Liver (tissue), 9 donors: Measurements from ENCODE around the gene KMT2A. TPM values are rescaled to one million over a fixed set of nuclear protein-coding genes. Genes with fewer than 3 reads are reported as not detected.

Source experiments
- DNase-seq: peaks from one replicate; pipeline ENCODE4 v3.0.0-alpha.2; 2017; ENCODE audit warnings: low spot score
- H3K27ac ChIP-seq, 2 donors: one replicate each; pipeline ENCODE4 v1.7.0; 2013; ENCODE audit warnings: inconsistent platforms in 2 of 2, low read length in 2 of 2, control low read depth in 1 of 2, low read depth in 1 of 2, mild to moderate bottlenecking in 1 of 2
- H3K27me3 ChIP-seq, 4 donors: one replicate each; pipeline versions ENCODE4 v1.6.1 to v1.7.0; 2013; ENCODE audit warnings: low read length in 3 of 4, inconsistent platforms in 1 of 4, mild to moderate bottlenecking in 1 of 4, moderate library complexity in 1 of 4; ENCODE audit not compliant: control insufficient read depth in 4 of 4, insufficient read depth in 4 of 4
- H3K36me3 ChIP-seq, 4 donors: one replicate each; pipeline versions ENCODE4 v1.6.1 to v1.7.0; 2013; ENCODE audit warnings: low read length in 3 of 4, mild to moderate bottlenecking in 3 of 4, low read depth in 1 of 4, moderate library complexity in 1 of 4; ENCODE audit not compliant: control insufficient read depth in 4 of 4, insufficient read depth in 3 of 4
- H3K4me1 ChIP-seq, 4 donors: one replicate each; pipeline versions ENCODE4 v1.6.1 to v1.7.0; 2013; ENCODE audit warnings: low read length in 3 of 4, mild to moderate bottlenecking in 3 of 4, moderate library complexity in 1 of 4; ENCODE audit not compliant: control insufficient read depth in 4 of 4, insufficient read depth in 4 of 4
- H3K4me3 ChIP-seq, 3 donors: one replicate each; pipeline versions ENCODE4 v1.6.1 to v1.7.0; 2013; ENCODE audit warnings: low read length in 3 of 3, control low read depth in 1 of 3, low read depth in 1 of 3, mild to moderate bottlenecking in 1 of 3
- H3K9ac ChIP-seq, 2 donors: one replicate each; pipeline ENCODE4 v1.7.0; 2013; ENCODE audit warnings: low read length in 2 of 2, mild to moderate bottlenecking in 2 of 2, moderate library complexity in 2 of 2, control low read depth in 1 of 2, low read depth in 1 of 2
- H3K9me3 ChIP-seq, 4 donors: one replicate each; pipeline versions ENCODE4 v1.6.1 to v1.7.0; 2013; ENCODE audit warnings: low read length in 3 of 4; ENCODE audit not compliant: control insufficient read depth in 4 of 4
- ATF3 ChIP-seq: IDR thresholded peaks from 2 replicates; pipeline ENCODE4 v1.6.1; 2016; ENCODE audit warnings: antibody characterized with exemption
- CTCF ChIP-seq: fragments of 150-350 bp; IDR thresholded peaks from 2 replicates; pipeline ENCODE4 v1.5.1; 2017; ENCODE audit warnings: improper control_type of control experiment, low read depth, low read length; ENCODE audit not compliant: missing input control
- EGR1 ChIP-seq, 2 donors: IDR thresholded peaks; 2 replicates each; pipeline ENCODE4 v1.6.1; 2016 to 2018; ENCODE audit warnings: antibody characterized with exemption in 2 of 2, low read depth in 2 of 2
- FOXA1 ChIP-seq: IDR thresholded peaks from 2 replicates; pipeline ENCODE4 v1.6.1; 2016; ENCODE audit warnings: antibody characterized with exemption
- FOXA2 ChIP-seq: IDR thresholded peaks from 2 replicates; pipeline ENCODE4 v1.6.1; 2016; ENCODE audit warnings: antibody characterized with exemption
- GABPA ChIP-seq, 2 donors: IDR thresholded peaks in 1 of 2; conservative IDR thresholded peaks in 1 of 2; 2 replicates each; pipeline ENCODE4 v1.6.1; 2016; ENCODE audit warnings: antibody characterized with exemption in 2 of 2, mild to moderate bottlenecking in 1 of 2, moderate library complexity in 1 of 2
- HNF4A ChIP-seq, 2 donors: conservative IDR thresholded peaks; 2 replicates each; pipeline ENCODE4 v1.6.1; 2016; ENCODE audit warnings: antibody characterized with exemption in 2 of 2, mild to moderate bottlenecking in 2 of 2
- JUND ChIP-seq, 2 donors: IDR thresholded peaks; 2 replicates each; pipeline ENCODE4 v1.6.1; 2016; ENCODE audit warnings: antibody characterized with exemption in 2 of 2
- MAX ChIP-seq: IDR thresholded peaks from 2 replicates; pipeline ENCODE4 v1.6.1; 2016; ENCODE audit warnings: antibody characterized with exemption
- NR2F2 ChIP-seq: IDR thresholded peaks from 2 replicates; pipeline ENCODE4 v1.6.1; 2016; ENCODE audit warnings: antibody characterized with exemption
- RAD21 ChIP-seq, 2 donors: IDR thresholded peaks; 2 replicates each; pipeline ENCODE4 v1.6.1; 2016; ENCODE audit warnings: antibody characterized with exemption in 2 of 2, mild to moderate bottlenecking in 2 of 2
- REST ChIP-seq: IDR thresholded peaks from 2 replicates; pipeline ENCODE4 v1.6.1; 2016; ENCODE audit warnings: antibody characterized with exemption, mild to moderate bottlenecking
- RXRA ChIP-seq, 2 donors: IDR thresholded peaks; 2 replicates each; pipeline ENCODE4 v1.6.1; 2017 to 2018; ENCODE audit warnings: antibody characterized with exemption in 2 of 2, mild to moderate bottlenecking in 1 of 2
- SP1 ChIP-seq: IDR thresholded peaks from 2 replicates; pipeline ENCODE4 v1.6.1; 2018; ENCODE audit warnings: antibody characterized with exemption, mild to moderate bottlenecking
- TAF1 ChIP-seq: conservative IDR thresholded peaks from 2 replicates; pipeline ENCODE4 v1.6.1; 2016; ENCODE audit warnings: antibody characterized with exemption, mild to moderate bottlenecking
- YY1 ChIP-seq: IDR thresholded peaks from 2 replicates; pipeline ENCODE4 v1.6.1; 2016; ENCODE audit warnings: antibody characterized with exemption, mild to moderate bottlenecking
- WGBS: extraction: QIAGEN DNeasy Blood & Tissue Kit; methylation state at CpG from one replicate; pipeline ENCODE4 v1.1.7; 2013; 5-methylcytosine and 5-hydroxymethylcytosine counted together
- polyA plus RNA-seq, 2 donors: library from polyadenylated mRNA; stranded (reverse) in 1 of 2; unstranded in 1 of 2; fragments of 200-250 nt in 1 of 2; fragments of >200 nt in 1 of 2; fragmentation: Nextera tagmentation in 1 of 2; extraction: Ambion mirVana in 1 of 2; gene quantifications; one replicate each; pipeline versions ENCODE4 v1.2.1 to v1.2.3, GENCODE V29; 2013 to 2015
- total RNA-seq, 2 donors: library from RNA; depleted of rRNA; stranded (reverse); fragments of >200 nt; gene quantifications; one replicate each; pipeline ENCODE4 v1.2.3, GENCODE V29; 2014
- donor health status: healthy.
- donor health status: healthy.
- donor health status: healthy.
- donor health status: healthy.
- donor health status: healthy.

Gene KMT2A
- total and polyA plus RNA-seq, 4 donors: 4.3 to 27.9 (median 12.9) TPM

GRCh38 chr11:118443590-118444218 lies 7.4 kb downstream of the KMT2A start:
- no peaks in the 10 kb centered on the region for H3K9me3 ChIP-seq
- H3K27me3 ChIP-seq: no peaks in the 10 kb centered on the region
- no peak overlapping the region for H3K4me3 ChIP-seq
- H3K36me3 ChIP-seq: no peaks in the 10 kb centered on the region
- H3K4me1 ChIP-seq: peaks cover 2 to 16% (median 14%) of the 10 kb centered on the region in 4 donors
- WGBS: 84% methylated on average over 2 of the region's 2 CpGs
- H3K27ac ChIP-seq: no peak overlapping the region
- TF ChIP-seq EGR1 (IDR thresholded peaks at IDR 0.05; ENCODE audit: low read depth in 2 of 2) (no peak), JUND (IDR thresholded peaks at IDR 0.05) (no peak), YY1 (no peak)
- DNase-seq: no peak
- no peak overlapping the region for H3K9ac ChIP-seq

- Histone ChIP-seq H3K4me1 (peaks cover 0 to 6% (median 3%) of the 10 kb centered on the region in 4 donors), H3K9ac (no peak overlapping the region), H3K4me3 (no peak overlapping the region), H3K27me3 (no peaks in the 10 kb centered on the region), H3K9me3 (no peaks in the 10 kb centered on the region), H3K36me3 (no peaks in the 10 kb centered on the region), H3K27ac (no peak overlapping the region)
- TF ChIP-seq GABPA (IDR thresholded peaks at IDR 0.05 in 1 of 2, conservative IDR thresholded peaks at IDR 0.05 in 1 of 2) (no peak), RAD21 (IDR thresholded peaks at IDR 0.05) (no peak), JUND (IDR thresholded peaks at IDR 0.05) (no peak), SP1 (no peak), REST (no peak), NR2F2 (no peak), CTCF (no peak), FOXA2 (no peak), MAX (no peak), FOXA1 (no peak), YY1 (no peak), EGR1 (IDR thresholded peaks at IDR 0.05; ENCODE audit: low read depth in 2 of 2) (no peak), RXRA (IDR thresholded peaks at IDR 0.05) (no peak), HNF4A (conservative IDR thresholded peaks at IDR 0.05) (no peak), ATF3 (no peak), TAF1 (no peak)
- WGBS: 95% methylated on average over 4 of the region's 4 CpGs
- DNase-seq: no peak
Measured at GRCh38 chr11:118447423-118447822, 11.1 kb downstream of the KMT2A start.
